Caco-2 (cell line): ENCODE results near the gene MPZ. TPM values are rescaled to one million over a fixed set of nuclear protein-coding genes. Genes with fewer than 3 reads are reported as not detected.

Source experiments
- BruUV-seq: library from RNA; stranded (reverse); fragments of 400-500 nt; replicated peaks from 2 replicates; lab custom pipeline; 2021; lab: Mats Ljungman, UMichigan
- CTCF ChIA-PET: fragments of 300-600 bp; sonication (Branson Sonifier 250); formaldehyde crosslinking; loops from one replicate; lab custom pipeline; 2022; ENCODE audit warnings: antibody characterized with exemption; lab: Charles Lee
- POLR2A ChIA-PET: fragments of 300-600 bp; sonication (Branson Sonifier 250); formaldehyde crosslinking; loops from one replicate; lab custom pipeline; 2022; ENCODE audit warnings: antibody characterized with exemption; lab: Charles Lee
- DNase-seq, 2 experiments: peaks; one replicate each; pipeline versions ENCODE4 v3.0.0 to v3.0.0-alpha.2; 2020 to 2022
- H3K27me3 ChIP-seq: replicated peaks from 2 replicates; pipeline ENCODE4 v1.6.0; 2011; ENCODE audit warnings: low read length; ENCODE audit not compliant: control insufficient read depth, insufficient read depth
- H3K36me3 ChIP-seq: 2 replicates; pipeline ENCODE4 v1.5.1; 2011; ENCODE audit warnings: low read length; ENCODE audit not compliant: control insufficient read depth, insufficient read depth
- H3K4me1 ChIP-seq: fragments of 250-450 bp; sonication (Bioruptor Pico); 2 replicates; pipeline ENCODE4 v1.5.1; 2020; ENCODE audit warnings: mild to moderate bottlenecking
- H3K4me3 ChIP-seq: 2 replicates; pipeline ENCODE4 v1.5.1; 2011; ENCODE audit warnings: low read depth, mild to moderate bottlenecking, control low read depth, low read length
- H3K9me3 ChIP-seq: fragments of 250-450 bp; sonication (Bioruptor Pico); 2 replicates; pipeline ENCODE4 v1.5.1; 2020; ENCODE audit warnings: mild to moderate bottlenecking, moderate library complexity
- H3K27ac Mint-ChIP-seq: one replicate; pipeline ENCODE4 v1.8.0; 2022; ENCODE audit warnings: mixed read lengths; ENCODE audit not compliant: unreplicated experiment
- H3K27me3 Mint-ChIP-seq: one replicate; pipeline ENCODE4 v1.8.0; 2022; ENCODE audit warnings: mixed read lengths; ENCODE audit not compliant: insufficient read depth, unreplicated experiment
- H3K36me3 Mint-ChIP-seq: one replicate; pipeline ENCODE4 v1.8.0; 2022; ENCODE audit warnings: mild to moderate bottlenecking, mixed read lengths; ENCODE audit not compliant: insufficient read depth, unreplicated experiment
- H3K4me1 Mint-ChIP-seq: one replicate; pipeline ENCODE4 v1.8.0; 2022; ENCODE audit warnings: low read depth, mixed read lengths; ENCODE audit not compliant: unreplicated experiment
- H3K4me3 Mint-ChIP-seq: one replicate; pipeline ENCODE4 v1.8.0; 2022; ENCODE audit warnings: mild to moderate bottlenecking, moderate library complexity, mixed read lengths; ENCODE audit not compliant: unreplicated experiment
- H3K9me3 Mint-ChIP-seq: one replicate; pipeline ENCODE4 v1.8.0; 2022; ENCODE audit warnings: mixed read lengths; ENCODE audit not compliant: unreplicated experiment
- intact Hi-C: fragments of 100-400 bp; cut with micrococcal nuclease; formaldehyde crosslinking; loops from one replicate; pipeline ENCODE4 v1.10.0; 2022; ENCODE audit not compliant: unreplicated experiment
- total RNA-seq: library from RNA; stranded (reverse); gene quantifications from 2 replicates; pipeline ENCODE4 v1.2.3, GENCODE V29; 2022
- TF ChIP-seq, protein P1 (sequence below), 2 experiments: fragments of 200-600 bp in 1 of 2; IDR thresholded peaks; 1 replicate in 1 of 2; 2 replicates in 1 of 2; pipeline versions ENCODE4 v1.5.1 to v1.8.0; 2011 to 2022; ENCODE audit warnings: antibody characterized with exemption in 1 of 2, control low read depth in 1 of 2, inconsistent platforms in 1 of 2, low read depth in 1 of 2, low read length in 1 of 2, mild to moderate bottlenecking in 1 of 2, moderate library complexity in 1 of 2; ENCODE audit not compliant: insufficient read depth in 1 of 2, severe bottlenecking in 1 of 2, unreplicated experiment in 1 of 2

MPZ gene
- total RNA-seq, 1 experiment from 2014 or later: 0.20 TPM

DNA sequence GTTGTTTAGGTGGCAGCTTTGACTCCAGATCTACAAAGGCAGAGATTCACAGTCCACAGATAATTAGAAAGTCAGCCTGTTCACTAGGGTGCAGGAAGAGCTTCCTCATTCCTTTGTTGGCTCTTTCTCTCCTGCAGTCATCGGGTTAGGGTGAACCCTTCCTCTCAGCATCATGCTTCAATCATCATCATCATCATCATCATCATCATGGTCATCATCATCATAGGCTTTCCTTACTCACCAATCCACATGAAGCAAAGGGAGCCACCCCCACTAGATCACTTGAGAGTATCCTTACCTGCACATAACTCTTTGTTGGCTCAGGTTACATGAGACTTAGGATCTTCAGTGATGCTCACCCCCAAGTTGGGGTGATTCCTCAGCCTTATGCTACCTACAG is 19.0 kb downstream of the MPZ start:
- Histone ChIP-seq H3K36me3 (no peaks in the 10 kb centered on the region), H3K27me3 (no peaks in the 10 kb centered on the region), H3K4me3 (no peak overlapping the region), H3K9me3 (no peaks in the 10 kb centered on the region), H3K4me1 (peaks cover 20% of the 10 kb centered on the region)
- peaks cover 7% of the 10 kb centered on the region for H3K36me3 Mint-ChIP-seq
- TF ChIP-seq, protein P1, sequence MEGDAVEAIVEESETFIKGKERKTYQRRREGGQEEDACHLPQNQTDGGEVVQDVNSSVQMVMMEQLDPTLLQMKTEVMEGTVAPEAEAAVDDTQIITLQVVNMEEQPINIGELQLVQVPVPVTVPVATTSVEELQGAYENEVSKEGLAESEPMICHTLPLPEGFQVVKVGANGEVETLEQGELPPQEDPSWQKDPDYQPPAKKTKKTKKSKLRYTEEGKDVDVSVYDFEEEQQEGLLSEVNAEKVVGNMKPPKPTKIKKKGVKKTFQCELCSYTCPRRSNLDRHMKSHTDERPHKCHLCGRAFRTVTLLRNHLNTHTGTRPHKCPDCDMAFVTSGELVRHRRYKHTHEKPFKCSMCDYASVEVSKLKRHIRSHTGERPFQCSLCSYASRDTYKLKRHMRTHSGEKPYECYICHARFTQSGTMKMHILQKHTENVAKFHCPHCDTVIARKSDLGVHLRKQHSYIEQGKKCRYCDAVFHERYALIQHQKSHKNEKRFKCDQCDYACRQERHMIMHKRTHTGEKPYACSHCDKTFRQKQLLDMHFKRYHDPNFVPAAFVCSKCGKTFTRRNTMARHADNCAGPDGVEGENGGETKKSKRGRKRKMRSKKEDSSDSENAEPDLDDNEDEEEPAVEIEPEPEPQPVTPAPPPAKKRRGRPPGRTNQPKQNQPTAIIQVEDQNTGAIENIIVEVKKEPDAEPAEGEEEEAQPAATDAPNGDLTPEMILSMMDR (IDR thresholded peaks at IDR 0.05; ENCODE audit: insufficient read depth in 1 of 2, low read depth in 1 of 2, low read length in 1 of 2, severe bottlenecking in 1 of 2, unreplicated experiment in 1 of 2): no peak
- no peaks in the 10 kb centered on the region for H3K27me3 Mint-ChIP-seq
- CTCF ChIA-PET: interaction anchor here (0.7 to 2.1 kb wide), 14 partner anchors 9 to 100 kb away, joined by 3 to 44 read pairs (median 4); partner anchors contain the start of genes APOA2, CFAP126, NDUFS2 and TOMM40L
- H3K4me3 Mint-ChIP-seq: no peak overlapping the region
- intact Hi-C loops: loop anchor here (1.0 kb wide), 3 partner anchors 63 to 98 kb away; no protein-coding TSS in a partner anchor
- BruUV-seq: no TSS peak
- H3K4me1 Mint-ChIP-seq: peaks cover 22% of the 10 kb centered on the region
- POLR2A ChIA-PET: interaction anchor here (0.7 to 1.3 kb wide), 2 partner anchors 23 to 65 kb away, joined by 3 to 5 read pairs; partner anchors contain the start of gene TOMM40L
- no peaks in the 10 kb centered on the region for H3K9me3 Mint-ChIP-seq
- no peak for DNase-seq
- H3K27ac Mint-ChIP-seq: peak overlapping the region; percentile 27

DNA sequence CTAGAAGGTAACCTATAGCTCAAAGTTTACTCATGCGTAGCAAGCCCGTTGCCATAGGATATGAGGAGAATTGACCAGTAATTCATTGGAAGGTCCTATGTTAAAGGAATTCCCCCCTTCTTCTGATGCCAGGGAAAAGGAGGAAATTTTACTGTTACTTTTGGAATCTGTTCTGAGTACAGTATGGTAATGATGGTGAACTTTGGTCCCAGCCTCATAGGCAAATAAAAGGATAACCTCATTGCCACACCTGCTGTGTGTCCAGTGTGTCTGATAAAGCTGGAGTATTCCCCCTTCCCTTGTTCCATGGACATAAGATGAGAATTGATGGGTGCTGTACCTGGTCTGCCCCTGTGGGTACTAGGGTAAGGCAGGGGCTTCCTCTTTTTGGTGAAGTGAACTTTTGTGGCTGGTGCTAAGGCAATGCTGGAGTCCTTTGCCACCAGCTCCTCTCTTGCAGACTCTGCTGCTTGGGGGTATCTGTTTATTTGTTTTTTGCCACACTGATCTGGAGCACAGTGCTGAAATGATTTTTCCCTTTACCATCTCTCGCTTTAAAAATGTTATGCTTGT is 22.2 kb downstream of the MPZ start:
- H3K36me3 Mint-ChIP-seq: peaks cover 7% of the 10 kb centered on the region
- H3K4me3 ChIP-seq: no peak overlapping the region
- H3K9me3 ChIP-seq: no peaks in the 10 kb centered on the region
- H3K4me1 Mint-ChIP-seq: peaks cover 22% of the 10 kb centered on the region
- peaks cover 20% of the 10 kb centered on the region for H3K4me1 ChIP-seq
- H3K9me3 Mint-ChIP-seq: no peaks in the 10 kb centered on the region
- H3K4me3 Mint-ChIP-seq: no peak overlapping the region
- TF ChIP-seq, protein P1 (IDR thresholded peaks at IDR 0.05; ENCODE audit: insufficient read depth in 1 of 2, low read depth in 1 of 2, low read length in 1 of 2, severe bottlenecking in 1 of 2, unreplicated experiment in 1 of 2): no peak
- ChIA-PET POLR2A (interaction anchor here (0.6 to 0.7 kb wide), 2 partner anchors 70 to 82 kb away, joined by 3 to 4 read pairs; no protein-coding TSS in a partner anchor), CTCF (interaction anchor here (1.9 kb wide), 1 partner anchor 62 kb away, joined by 7 read pairs; the partner anchor contains the start of gene TOMM40L)
- H3K27ac Mint-ChIP-seq: no peak overlapping the region
- no peaks in the 10 kb centered on the region for H3K36me3 ChIP-seq
- intact Hi-C loops: no loop called here
- BruUV-seq: no TSS peak
- H3K27me3 ChIP-seq: no peaks in the 10 kb centered on the region
- no peaks in the 10 kb centered on the region for H3K27me3 Mint-ChIP-seq
- DNase-seq: peak in 1 of 2 experiments; percentile 27

DNA sequence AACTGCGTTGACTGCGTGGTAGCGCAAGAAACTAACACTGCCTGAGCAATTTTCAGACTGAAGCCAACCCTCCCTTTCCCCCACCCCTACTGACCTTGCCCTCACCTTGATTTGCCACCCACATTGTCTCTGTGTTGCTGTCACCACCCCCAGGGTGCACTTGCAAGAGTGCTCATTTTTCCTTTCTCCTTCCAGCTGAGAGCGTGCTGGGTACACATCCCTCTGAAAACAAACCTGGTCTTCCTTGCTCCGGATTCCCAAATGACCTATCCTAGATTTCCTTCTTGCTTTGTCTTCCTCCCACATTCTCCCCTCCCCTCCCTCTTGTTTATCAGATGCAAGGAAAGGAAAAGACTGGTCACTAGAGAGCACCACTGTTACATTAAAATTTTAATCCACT is 24.2 kb downstream of the MPZ start:
- Mint-ChIP-seq H3K4me1 (peaks cover 10% of the 10 kb centered on the region), H3K9me3 (no peaks in the 10 kb centered on the region), H3K27ac (no peak overlapping the region), H3K4me3 (no peak overlapping the region), H3K27me3 (no peaks in the 10 kb centered on the region), H3K36me3 (no peaks in the 10 kb centered on the region)
- Histone ChIP-seq H3K9me3 (no peaks in the 10 kb centered on the region), H3K27me3 (no peaks in the 10 kb centered on the region), H3K36me3 (no peaks in the 10 kb centered on the region), H3K4me1 (peaks cover 10% of the 10 kb centered on the region), H3K4me3 (no peak overlapping the region)
- ChIA-PET CTCF (interaction anchor here (0.8 kb wide), 1 partner anchor 59 kb away, joined by 3 read pairs; no protein-coding TSS in a partner anchor), POLR2A (interaction anchor here (0.6 kb wide), 1 partner anchor 61 kb away, joined by 4 read pairs; no protein-coding TSS in a partner anchor)
- TF ChIP-seq, protein P1 (IDR thresholded peaks at IDR 0.05; ENCODE audit: insufficient read depth in 1 of 2, low read depth in 1 of 2, low read length in 1 of 2, severe bottlenecking in 1 of 2, unreplicated experiment in 1 of 2): no peak
- intact Hi-C loops: no loop called here
- no peak for DNase-seq
- BruUV-seq: no TSS peak
